Measurements from ENCODE around the gene EYS. TPM values are rescaled to one million over a fixed set of nuclear protein-coding genes. Genes with fewer than 3 reads are reported as not detected.

The EYS gene
- total RNA-seq, 1 experiment from 2014 or later: not detected

DNA sequence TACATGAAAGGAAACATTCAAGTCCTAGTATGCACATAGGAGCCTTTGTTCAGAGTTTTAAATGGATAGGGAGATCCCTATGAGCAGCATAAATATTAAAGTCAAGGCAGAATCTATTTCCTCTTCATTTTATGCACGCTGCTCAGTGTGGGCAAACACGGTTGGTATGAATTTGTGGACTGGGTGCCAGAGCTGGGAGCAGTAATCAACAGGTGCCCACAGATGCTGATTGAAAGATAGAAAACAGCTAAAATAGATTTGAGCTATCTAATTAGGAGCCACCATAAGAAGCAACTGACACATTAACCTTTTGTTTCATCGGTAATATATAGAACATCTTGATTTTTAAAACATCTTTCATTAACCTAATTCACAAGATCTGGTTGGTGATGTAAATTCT is 175.5 kb downstream of the EYS start:
- no peaks in the 10 kb centered on the region for H3K4me1 Mint-ChIP-seq (ENCODE audit: low read depth, unreplicated experiment)
- H3K9me3 ChIP-seq: no peaks in the 10 kb centered on the region
- no peak overlapping the region for H3K4me3 Mint-ChIP-seq (ENCODE audit: unreplicated experiment)
- DNase-seq: no peak
- H3K36me3 Mint-ChIP-seq (ENCODE audit: insufficient read depth, unreplicated experiment): no peaks in the 10 kb centered on the region
- CTCF ChIA-PET: no interaction called here
- no peak overlapping the region for H3K27ac Mint-ChIP-seq (ENCODE audit: unreplicated experiment)
- no peaks in the 10 kb centered on the region for H3K9me3 Mint-ChIP-seq (ENCODE audit: unreplicated experiment)
- no peaks in the 10 kb centered on the region for H3K27me3 ChIP-seq (replicated peaks; ENCODE audit: control insufficient read depth, insufficient read depth, low read length)
- no TSS peak for BruUV-seq (replicated peaks)
- H3K27me3 Mint-ChIP-seq (ENCODE audit: insufficient read depth, unreplicated experiment): no peaks in the 10 kb centered on the region
- H3K4me1 ChIP-seq: no peaks in the 10 kb centered on the region
- intact Hi-C loops (cut with micrococcal nuclease; ENCODE audit: unreplicated experiment): no loop called here
- H3K36me3 ChIP-seq (ENCODE audit: control insufficient read depth, insufficient read depth, low read length): no peaks in the 10 kb centered on the region
- POLR2A ChIA-PET: no interaction called here
- TF ChIP-seq, protein P1, sequence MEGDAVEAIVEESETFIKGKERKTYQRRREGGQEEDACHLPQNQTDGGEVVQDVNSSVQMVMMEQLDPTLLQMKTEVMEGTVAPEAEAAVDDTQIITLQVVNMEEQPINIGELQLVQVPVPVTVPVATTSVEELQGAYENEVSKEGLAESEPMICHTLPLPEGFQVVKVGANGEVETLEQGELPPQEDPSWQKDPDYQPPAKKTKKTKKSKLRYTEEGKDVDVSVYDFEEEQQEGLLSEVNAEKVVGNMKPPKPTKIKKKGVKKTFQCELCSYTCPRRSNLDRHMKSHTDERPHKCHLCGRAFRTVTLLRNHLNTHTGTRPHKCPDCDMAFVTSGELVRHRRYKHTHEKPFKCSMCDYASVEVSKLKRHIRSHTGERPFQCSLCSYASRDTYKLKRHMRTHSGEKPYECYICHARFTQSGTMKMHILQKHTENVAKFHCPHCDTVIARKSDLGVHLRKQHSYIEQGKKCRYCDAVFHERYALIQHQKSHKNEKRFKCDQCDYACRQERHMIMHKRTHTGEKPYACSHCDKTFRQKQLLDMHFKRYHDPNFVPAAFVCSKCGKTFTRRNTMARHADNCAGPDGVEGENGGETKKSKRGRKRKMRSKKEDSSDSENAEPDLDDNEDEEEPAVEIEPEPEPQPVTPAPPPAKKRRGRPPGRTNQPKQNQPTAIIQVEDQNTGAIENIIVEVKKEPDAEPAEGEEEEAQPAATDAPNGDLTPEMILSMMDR (IDR thresholded peaks at IDR 0.05; ENCODE audit: insufficient read depth in 1 of 2, low read depth in 1 of 2, low read length in 1 of 2, severe bottlenecking in 1 of 2, unreplicated experiment in 1 of 2): no peak
- H3K4me3 ChIP-seq (ENCODE audit: low read depth, low read length): no peak overlapping the region

DNA sequence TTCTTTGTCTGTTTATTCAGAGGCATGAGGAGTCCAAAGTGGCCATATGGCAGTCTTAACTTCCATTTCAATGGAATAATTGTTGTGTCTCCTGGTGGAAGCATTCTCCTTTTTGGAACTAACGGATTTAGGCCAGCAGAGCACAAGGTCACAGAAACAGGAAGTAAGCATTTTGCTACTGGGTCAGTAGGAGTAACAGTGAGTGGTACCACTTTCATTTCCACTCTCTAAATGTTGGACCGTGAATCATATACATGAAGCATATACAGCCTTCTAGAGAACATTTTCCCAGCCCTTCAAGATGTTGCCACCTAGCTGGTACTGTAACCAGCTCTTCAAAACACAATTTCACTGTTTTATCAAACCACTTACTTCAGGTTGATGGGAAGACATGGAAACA is 182.8 kb downstream of the EYS start:
- Histone ChIP-seq H3K4me3 (ENCODE audit: low read depth, low read length) (no peak overlapping the region), H3K4me1 (no peaks in the 10 kb centered on the region), H3K27me3 (replicated peaks; ENCODE audit: control insufficient read depth, insufficient read depth, low read length) (no peaks in the 10 kb centered on the region), H3K9me3 (no peaks in the 10 kb centered on the region), H3K36me3 (ENCODE audit: control insufficient read depth, insufficient read depth, low read length) (no peaks in the 10 kb centered on the region)
- Mint-ChIP-seq H3K27me3 (ENCODE audit: insufficient read depth, unreplicated experiment) (no peaks in the 10 kb centered on the region), H3K9me3 (ENCODE audit: unreplicated experiment) (no peaks in the 10 kb centered on the region), H3K36me3 (ENCODE audit: insufficient read depth, unreplicated experiment) (no peaks in the 10 kb centered on the region), H3K27ac (ENCODE audit: unreplicated experiment) (no peak overlapping the region), H3K4me1 (ENCODE audit: low read depth, unreplicated experiment) (no peaks in the 10 kb centered on the region), H3K4me3 (ENCODE audit: unreplicated experiment) (no peak overlapping the region)
- intact Hi-C loops (cut with micrococcal nuclease; ENCODE audit: unreplicated experiment): no loop called here
- ChIA-PET POLR2A (no interaction called here), CTCF (no interaction called here)
- no TSS peak for BruUV-seq (replicated peaks)
- TF ChIP-seq, protein P1 (IDR thresholded peaks at IDR 0.05; ENCODE audit: insufficient read depth in 1 of 2, low read depth in 1 of 2, low read length in 1 of 2, severe bottlenecking in 1 of 2, unreplicated experiment in 1 of 2): no peak
- no peak for DNase-seq

DNA sequence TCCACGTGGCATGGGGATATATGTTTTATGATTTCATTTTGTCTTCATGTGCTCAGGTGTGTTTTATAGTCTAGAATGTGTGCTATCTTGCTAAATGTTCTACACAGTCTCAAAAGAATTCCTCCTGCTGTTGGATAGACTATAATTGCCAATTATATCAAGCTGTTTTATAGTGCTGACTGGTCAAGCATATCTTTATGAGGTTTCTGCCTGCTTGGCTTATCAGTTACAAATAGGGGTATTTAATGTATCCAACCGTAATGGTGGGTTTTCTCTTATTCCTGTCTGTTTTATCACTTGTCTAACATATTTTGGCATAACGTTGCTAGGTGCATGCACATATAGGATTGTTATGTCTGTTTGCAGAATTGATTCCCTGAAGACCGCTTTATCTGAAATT is 201.3 kb downstream of the EYS start:
- no peaks in the 10 kb centered on the region for H3K36me3 ChIP-seq (ENCODE audit: control insufficient read depth, insufficient read depth, low read length)
- POLR2A ChIA-PET: no interaction called here
- Mint-ChIP-seq H3K9me3 (ENCODE audit: unreplicated experiment) (no peaks in the 10 kb centered on the region), H3K4me3 (ENCODE audit: unreplicated experiment) (no peak overlapping the region), H3K4me1 (ENCODE audit: low read depth, unreplicated experiment) (no peaks in the 10 kb centered on the region), H3K27ac (ENCODE audit: unreplicated experiment) (no peak overlapping the region), H3K27me3 (ENCODE audit: insufficient read depth, unreplicated experiment) (no peaks in the 10 kb centered on the region), H3K36me3 (ENCODE audit: insufficient read depth, unreplicated experiment) (no peaks in the 10 kb centered on the region)
- no peak overlapping the region for H3K4me3 ChIP-seq (ENCODE audit: low read depth, low read length)
- no TSS peak for BruUV-seq (replicated peaks)
- intact Hi-C loops (cut with micrococcal nuclease; ENCODE audit: unreplicated experiment): no loop called here
- no peaks in the 10 kb centered on the region for H3K9me3 ChIP-seq
- TF ChIP-seq, protein P1 (IDR thresholded peaks at IDR 0.05; ENCODE audit: insufficient read depth in 1 of 2, low read depth in 1 of 2, low read length in 1 of 2, severe bottlenecking in 1 of 2, unreplicated experiment in 1 of 2): no peak
- no peaks in the 10 kb centered on the region for H3K4me1 ChIP-seq
- CTCF ChIA-PET: no interaction called here
- no peak for DNase-seq
- no peaks in the 10 kb centered on the region for H3K27me3 ChIP-seq (replicated peaks; ENCODE audit: control insufficient read depth, insufficient read depth, low read length)

Data from Caco-2 (cell line).